Stimulated activated CD4-positive, alpha-beta T cell treated with anti-CD3 and anti-CD28 coated beads, Interleukin-12 subunit alpha, Interleukin-12 subunit beta, amount 100 ng/mL, for 48 hours (primary cell): ENCODE data around the gene PTPRK.

Experiments
- DNase-seq, 3 donors: peaks; one replicate each; pipeline ENCODE4 v3.0.0-alpha.2; 2020; ENCODE audit warnings: low read depth in 2 of 3, low spot score in 1 of 3

Gene PTPRK

GRCh38 chr6:127976111-127976510 lies 544.3 kb downstream of the PTPRK start:
- no peak for DNase-seq

GRCh38 chr6:127972815-127973214 lies 547.6 kb downstream of the PTPRK start:
- peak in 2 of 3 donors; percentile 26 to 39 for DNase-seq

GRCh38 chr6:127971945-127972391 lies 548.4 kb downstream of the PTPRK start:
- DNase-seq, result peak; percentile 10 to 35 (median 20)

- no peak for DNase-seq
These were observed 549.0 kb downstream of the PTPRK start for GRCh38 chr6:127971386-127971785.

GRCh38 chr6:127969701-127970100 lies 550.7 kb downstream of the PTPRK start:
- DNase-seq, result no peak

- DNase-seq, result no peak
These were observed 552.0 kb downstream of the PTPRK start for GRCh38 chr6:127968394-127968793.

- no peak for DNase-seq
These were observed 552.7 kb downstream of the PTPRK start for GRCh38 chr6:127967708-127968107.

- DNase-seq, result no peak
These were observed 553.8 kb downstream of the PTPRK start for GRCh38 chr6:127966616-127967015.

GRCh38 chr6:127963495-127963894 lies 556.9 kb downstream of the PTPRK start:
- DNase-seq, result no peak

- no peak for DNase-seq
These were observed 560.5 kb downstream of the PTPRK start for GRCh38 chr6:127959869-127960268.

- no peak for DNase-seq
These were observed 563.4 kb downstream of the PTPRK start for GRCh38 chr6:127956956-127957355.

GRCh38 chr6:127956260-127956888 lies 564.0 kb downstream of the PTPRK start:
- no peak for DNase-seq

- DNase-seq, result no peak
These were observed 566.3 kb downstream of the PTPRK start for GRCh38 chr6:127954082-127954481.

GRCh38 chr6:127952831-127953230 lies 567.6 kb downstream of the PTPRK start:
- DNase-seq, result no peak

- DNase-seq, result no peak
These were observed 568.2 kb downstream of the PTPRK start for GRCh38 chr6:127952176-127952575.

- no peak for DNase-seq
These were observed 569.1 kb downstream of the PTPRK start for GRCh38 chr6:127951172-127951917.

GRCh38 chr6:127950566-127951145 lies 569.7 kb downstream of the PTPRK start:
- DNase-seq, result no peak

- DNase-seq, result no peak
These were observed 571.1 kb downstream of the PTPRK start for GRCh38 chr6:127949251-127949650.

GRCh38 chr6:127946388-127946787 lies 574.0 kb downstream of the PTPRK start:
- DNase-seq, result no peak

- DNase-seq, result no peak
These were observed 574.8 kb downstream of the PTPRK start for GRCh38 chr6:127945434-127946097.

GRCh38 chr6:127941228-127941627 lies 579.2 kb downstream of the PTPRK start:
- DNase-seq, result no peak
